IMR-90 (cell line): Measurements from ENCODE around the gene CPNE4. TPM values are rescaled to one million over a fixed set of nuclear protein-coding genes. Genes with fewer than 3 reads are reported as not detected.

Experiments used
- ATAC-seq: fragments of 200-7000 bp; cut with Tn5 transposase; 2 replicates; pipeline ENCODE4 v1.9.1; 2020; ENCODE audit warnings: low read depth, mild to moderate bottlenecking, moderate library complexity
- BruUV-seq: library from RNA; stranded (reverse); fragments of 400-500 nt; replicated peaks from 2 replicates; lab custom pipeline; 2021; lab: Mats Ljungman, UMichigan
- CTCF ChIA-PET: fragments of 300-600 bp; formaldehyde crosslinking; extraction: SDS; loops from one replicate; lab custom pipeline; 2021; ENCODE audit warnings: antibody characterized with exemption; lab: Yijun Ruan, JAX
- POLR2A ChIA-PET: fragments of 300-600 bp; sonication (Branson Sonifier 250); formaldehyde crosslinking; loops from one replicate; lab custom pipeline; 2022; ENCODE audit warnings: antibody characterized with exemption; ENCODE audit not compliant: unreplicated experiment; lab: Charles Lee
- DNase-seq: peaks from one replicate; pipeline ENCODE4 v3.0.0; 2013
- H2AFZ ChIP-seq: replicated peaks from 2 replicates; pipeline ENCODE3; 2013; ENCODE audit warnings: low read length, mild to moderate bottlenecking; ENCODE audit not compliant: poor library complexity
- H2AK5ac ChIP-seq: 2 replicates; pipeline ENCODE4 v1.6.1; 2013; ENCODE audit warnings: low read depth, low read length, inconsistent platforms
- H2AK9ac ChIP-seq: replicated peaks from 2 replicates; pipeline ENCODE3; 2013; ENCODE audit warnings: mild to moderate bottlenecking, low read depth, low read length, moderate library complexity; ENCODE audit not compliant: poor library complexity
- H2BK120ac ChIP-seq: 2 replicates; pipeline ENCODE4 v1.6.1; 2013; ENCODE audit warnings: low read depth, low read length, inconsistent platforms
- H2BK15ac ChIP-seq: 3 replicates; pipeline ENCODE4 v1.6.1; 2013; ENCODE audit warnings: low read depth, low read length, inconsistent platforms
- H2BK20ac ChIP-seq: 2 replicates; pipeline ENCODE4 v1.6.1; 2013; ENCODE audit warnings: low read depth, mild to moderate bottlenecking, inconsistent platforms, low read length, moderate library complexity
- H2BK5ac ChIP-seq: 2 replicates; pipeline ENCODE4 v1.6.1; 2013; ENCODE audit warnings: mild to moderate bottlenecking, low read depth, low read length, inconsistent platforms; ENCODE audit not compliant: poor library complexity, severe bottlenecking
- H3K14ac ChIP-seq: replicated peaks from 2 replicates; pipeline ENCODE4 v1.6.1; 2013; ENCODE audit warnings: low read depth, low read length, inconsistent platforms
- H3K18ac ChIP-seq: 2 replicates; pipeline ENCODE4 v1.6.1; 2013; ENCODE audit warnings: low read depth, low read length, control low read depth
- H3K23ac ChIP-seq: 2 replicates; pipeline ENCODE4 v1.6.1; 2013; ENCODE audit warnings: low read depth, low read length, inconsistent platforms
- H3K27ac ChIP-seq: 2 replicates; pipeline ENCODE4 v1.5.1; 2013; ENCODE audit warnings: mild to moderate bottlenecking, control low read depth, low read length; ENCODE audit not compliant: insufficient read depth
- H3K27me3 ChIP-seq: 2 replicates; pipeline ENCODE4 v1.6.1; 2013; ENCODE audit warnings: low read length; ENCODE audit not compliant: control insufficient read depth, insufficient read depth
- H3K36me3 ChIP-seq: 2 replicates; pipeline ENCODE4 v1.6.1; 2013; ENCODE audit warnings: low read length, mixed read lengths; ENCODE audit not compliant: control insufficient read depth, insufficient read depth
- H3K4ac ChIP-seq: 2 replicates; pipeline ENCODE4 v1.6.1; 2013; ENCODE audit warnings: low read depth, low read length, inconsistent platforms
- H3K4me1 ChIP-seq: 2 replicates; pipeline ENCODE4 v1.6.1; 2013; ENCODE audit warnings: low read length, mixed read lengths; ENCODE audit not compliant: control insufficient read depth, insufficient read depth
- H3K4me2 ChIP-seq: 2 replicates; pipeline ENCODE4 v1.6.1; 2013; ENCODE audit warnings: low read depth, mild to moderate bottlenecking, control low read depth, low read length, moderate library complexity
- H3K4me3 ChIP-seq: 2 replicates; pipeline ENCODE4 v1.5.1; 2013; ENCODE audit warnings: low read depth, mild to moderate bottlenecking, control low read depth, low read length, moderate library complexity; ENCODE audit not compliant: insufficient read depth
- H3K56ac ChIP-seq: 2 replicates; pipeline ENCODE4 v1.6.1; 2013; ENCODE audit warnings: low read length, inconsistent platforms; ENCODE audit not compliant: insufficient read depth; ENCODE audit errors: extremely low read depth
- H3K79me1 ChIP-seq, 2 experiments: 2 replicates each; pipeline ENCODE4 v1.6.1; 2013; ENCODE audit warnings: low read length in 2 of 2, inconsistent platforms in 1 of 2, low read depth in 1 of 2
- H3K9ac ChIP-seq: 2 replicates; pipeline ENCODE4 v1.6.1; 2013; ENCODE audit warnings: low read depth, low read length, control low read depth
- H3K9me1 ChIP-seq: 2 replicates; pipeline ENCODE4 v1.6.1; 2013; ENCODE audit warnings: low read length, inconsistent platforms; ENCODE audit not compliant: insufficient read depth
- H3K9me3 ChIP-seq: 2 replicates; pipeline ENCODE4 v1.6.1; 2013; ENCODE audit warnings: low read length; ENCODE audit not compliant: control insufficient read depth, insufficient read depth
- H4K20me1 ChIP-seq: 2 replicates; pipeline ENCODE4 v1.6.1; 2013; ENCODE audit warnings: low read length, inconsistent platforms; ENCODE audit not compliant: insufficient read depth
- H4K5ac ChIP-seq: 2 replicates; pipeline ENCODE4 v1.6.1; 2013; ENCODE audit warnings: mild to moderate bottlenecking, low read depth, low read length, control low read depth
- H4K8ac ChIP-seq, 2 experiments: 2 replicates each; pipeline ENCODE4 v1.6.1; 2013; ENCODE audit warnings: low read depth in 2 of 2, low read length in 2 of 2, control low read depth in 1 of 2, inconsistent platforms in 1 of 2
- H4K91ac ChIP-seq: 2 replicates; pipeline ENCODE4 v1.6.1; 2013; ENCODE audit warnings: low read depth, low read length, inconsistent platforms; ENCODE audit not compliant: insufficient read depth
- BHLHE40 ChIP-seq: fragments of 150-350 bp; IDR thresholded peaks from 2 replicates; pipeline ENCODE4 v1.6.1; 2016; ENCODE audit warnings: mild to moderate bottlenecking, low read depth, low read length
- CEBPB ChIP-seq: IDR thresholded peaks from 2 replicates; pipeline ENCODE4 v1.6.1; 2012; ENCODE audit warnings: low read depth, low read length, improper control_type of control experiment
- CHD1 ChIP-seq: IDR thresholded peaks from 2 replicates; pipeline ENCODE4 v1.6.1; 2012; ENCODE audit warnings: low read depth, low read length, improper control_type of control experiment
- CTCF ChIP-seq: conservative IDR thresholded peaks from 2 replicates; pipeline ENCODE4 v1.5.1; 2012; ENCODE audit warnings: mild to moderate bottlenecking, low read depth, low read length, improper control_type of control experiment
- FOS ChIP-seq: fragments of 150-350 bp; IDR thresholded peaks from 2 replicates; pipeline ENCODE4 v1.6.1; 2016; ENCODE audit warnings: low read depth, low read length
- MAZ ChIP-seq: IDR thresholded peaks from 2 replicates; pipeline ENCODE4 v1.6.1; 2012; ENCODE audit warnings: low read depth, mild to moderate bottlenecking, low read length, improper control_type of control experiment, moderate library complexity, borderline replicate concordance
- NFE2L2 ChIP-seq: fragments of 150-350 bp; IDR thresholded peaks from 2 replicates; pipeline ENCODE4 v1.6.1; 2016; ENCODE audit warnings: low read depth, mild to moderate bottlenecking, low read length
- POLR2A ChIP-seq: IDR thresholded peaks from 2 replicates; pipeline ENCODE4 v1.6.1; 2012; ENCODE audit warnings: mild to moderate bottlenecking, low read depth, low read length
- RAD21 ChIP-seq: IDR thresholded peaks from 2 replicates; pipeline ENCODE4 v1.6.1; 2012; ENCODE audit warnings: low read length, improper control_type of control experiment
- RCOR1 ChIP-seq: IDR thresholded peaks from 2 replicates; pipeline ENCODE4 v1.6.1; 2012; ENCODE audit warnings: mild to moderate bottlenecking, low read length, improper control_type of control experiment; ENCODE audit not compliant: insufficient replicate concordance
- RFX5 ChIP-seq: IDR thresholded peaks from 2 replicates; pipeline ENCODE4 v1.8.0; 2012; ENCODE audit warnings: low read depth, mild to moderate bottlenecking, low read length, moderate library complexity
- SMC3 ChIP-seq: fragments of 150-350 bp; IDR thresholded peaks from 2 replicates; pipeline ENCODE4 v1.6.1; 2016; ENCODE audit warnings: low read depth, mild to moderate bottlenecking, antibody characterized with exemption, low read length, moderate library complexity
- WGBS, 2 experiments: methylation state at CpG; one replicate each; pipeline versions ENCODE4 v1.1.5 to v1.1.7; 2013; ENCODE audit warnings: missing lambda C conversion rate in 2 of 2; ENCODE audit not compliant: insufficient read length in 1 of 2; ENCODE audit errors: extremely low coverage in 2 of 2; 5-methylcytosine and 5-hydroxymethylcytosine counted together
- dilution Hi-C: fragments of 300-500 bp; cut with HindIII; formaldehyde crosslinking; loops from one replicate; pipeline ENCODE4 v1.14.3; 2018; ENCODE audit warnings: low sequenced_read_pairs; ENCODE audit not compliant: unreplicated experiment
- in situ Hi-C: fragments of 300-500 bp; cut with MboI; formaldehyde crosslinking; loops from 3 replicates; pipeline ENCODE4 v1.14.3; 2019; ENCODE audit warnings: low sequenced_read_pairs, inconsistent platforms, mixed read lengths
- intact Hi-C: fragments of 100-400 bp; cut with micrococcal nuclease; formaldehyde crosslinking; loops from 2 replicates; pipeline ENCODE4 v1.10.0; 2022
- polyA plus RNA-seq, 3 experiments: library from polyadenylated mRNA; depleted of rRNA; stranded (reverse); fragments of >200 nt; gene quantifications; 2 replicates each; pipeline ENCODE4 v1.2.3, GENCODE V29; 2012; ENCODE audit warnings: low replicate concordance in 1 of 3
- total RNA-seq: library from RNA; depleted of rRNA; stranded (reverse); fragments of >200 nt; gene quantifications from 2 replicates; pipeline ENCODE4 v1.2.3, GENCODE V29; 2012
- TF ChIP-seq, protein P1 (sequence below): fragments of 150-350 bp; IDR thresholded peaks from 2 replicates; pipeline ENCODE4 v1.6.1; 2016; ENCODE audit warnings: low read depth, mild to moderate bottlenecking, low read length, moderate library complexity, borderline replicate concordance

CPNE4 gene
- total and polyA plus RNA-seq, 2 of the 4 experiments (the other 2 are of a cell fraction), result not detected

DNA sequence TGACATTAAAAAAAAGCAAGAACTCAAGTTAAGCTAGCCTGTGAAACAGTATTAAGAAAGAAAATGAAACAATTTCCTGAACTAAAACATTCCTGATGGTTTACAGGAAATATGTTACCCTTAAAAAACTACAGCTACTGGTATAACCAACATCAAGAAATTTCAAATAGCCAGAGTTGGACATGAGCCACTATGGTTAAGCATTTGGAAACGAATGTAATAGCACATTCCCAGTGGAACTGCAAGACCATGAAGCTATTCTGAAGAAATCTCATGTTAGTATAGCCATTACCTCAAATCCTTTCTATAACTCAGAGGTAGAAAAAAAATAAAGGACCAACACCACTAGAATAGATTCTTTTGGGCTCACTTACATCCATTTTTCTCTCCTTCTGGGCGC, 30.2 kb downstream of the CPNE4 start:
- no peak for TF ChIP-seq NFE2L2
- no peak for TF ChIP-seq FOS
- no peak for TF ChIP-seq CEBPB
- TF ChIP-seq RAD21, result no peak
- TF ChIP-seq RFX5, result no peak
- no peak for TF ChIP-seq POLR2A
- TF ChIP-seq BHLHE40, result no peak
- TF ChIP-seq, protein P1, sequence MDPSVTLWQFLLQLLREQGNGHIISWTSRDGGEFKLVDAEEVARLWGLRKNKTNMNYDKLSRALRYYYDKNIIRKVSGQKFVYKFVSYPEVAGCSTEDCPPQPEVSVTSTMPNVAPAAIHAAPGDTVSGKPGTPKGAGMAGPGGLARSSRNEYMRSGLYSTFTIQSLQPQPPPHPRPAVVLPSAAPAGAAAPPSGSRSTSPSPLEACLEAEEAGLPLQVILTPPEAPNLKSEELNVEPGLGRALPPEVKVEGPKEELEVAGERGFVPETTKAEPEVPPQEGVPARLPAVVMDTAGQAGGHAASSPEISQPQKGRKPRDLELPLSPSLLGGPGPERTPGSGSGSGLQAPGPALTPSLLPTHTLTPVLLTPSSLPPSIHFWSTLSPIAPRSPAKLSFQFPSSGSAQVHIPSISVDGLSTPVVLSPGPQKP, result no peak
- TF ChIP-seq CTCF, result no peak
- no peak for TF ChIP-seq MAZ
- TF ChIP-seq SMC3, result no peak
- TF ChIP-seq CHD1, result no peak
- no peak for TF ChIP-seq RCOR1
- H2BK15ac ChIP-seq, result no peak overlapping the region
- H2AK9ac ChIP-seq, result no peak overlapping the region
- no peak overlapping the region for H4K8ac ChIP-seq
- no peaks in the 10 kb centered on the region for H3K9me1 ChIP-seq
- in situ Hi-C loops, result no loop called here
- no peak overlapping the region for H4K5ac ChIP-seq
- H3K23ac ChIP-seq, result no peak overlapping the region
- H3K79me1 ChIP-seq, result no peaks in the 10 kb centered on the region
- no peaks in the 10 kb centered on the region for H3K4me1 ChIP-seq
- H3K9ac ChIP-seq, result no peak overlapping the region
- H2BK120ac ChIP-seq, result no peak overlapping the region
- H4K91ac ChIP-seq, result no peak overlapping the region
- BruUV-seq, result no TSS peak
- ATAC-seq, result no peak
- H3K18ac ChIP-seq, result no peak overlapping the region
- H4K20me1 ChIP-seq, result no peaks in the 10 kb centered on the region
- ChIA-PET CTCF (interaction anchor here (0.6 kb wide), 1 partner anchor 1606 kb away, joined by 4 read pairs; no protein-coding TSS in a partner anchor), POLR2A (no interaction called here)
- no peaks in the 10 kb centered on the region for H3K9me3 ChIP-seq
- H3K27ac ChIP-seq, result no peak overlapping the region
- no peak overlapping the region for H2AFZ ChIP-seq
- H3K56ac ChIP-seq, result no peak overlapping the region
- intact Hi-C loops, result no loop called here
- H3K27me3 ChIP-seq, result no peaks in the 10 kb centered on the region
- DNase-seq, result no peak
- no peak overlapping the region for H3K14ac ChIP-seq
- no peak overlapping the region for H3K4me3 ChIP-seq
- dilution Hi-C loops, result loop anchor here (25.0 kb wide), 1 partner anchor 217 kb away; no protein-coding TSS in a partner anchor
- no peak overlapping the region for H3K4ac ChIP-seq
- no peaks in the 10 kb centered on the region for H3K36me3 ChIP-seq
- WGBS, 2 experiments, result no CpG with 5 or more reads among the region's 2 CpGs
- H2BK20ac ChIP-seq, result no peak overlapping the region
- no peak overlapping the region for H2AK5ac ChIP-seq
- no peak overlapping the region for H2BK5ac ChIP-seq
- H3K4me2 ChIP-seq, result no peak overlapping the region
